ENCODE data around the gene EDN2.

The EDN2 gene

GRCh38 chr1:41435570-41436178, 48.8 kb downstream of the EDN2 start:
- DNase-seq = no peak

GRCh38 chr1:41434748-41435449, 49.6 kb downstream of the EDN2 start:
- no peak for DNase-seq

- DNase-seq = no peak
Observed at GRCh38 chr1:41434306-41434705, 50.2 kb downstream of the EDN2 start.

- no peak for DNase-seq
Observed at GRCh38 chr1:41433501-41433900, 51.0 kb downstream of the EDN2 start.

- DNase-seq = peak; percentile 54
Observed at GRCh38 chr1:41432481-41433280, 51.8 kb downstream of the EDN2 start.

GRCh38 chr1:41431490-41432350, 52.8 kb downstream of the EDN2 start:
- no peak for DNase-seq

- no peak for DNase-seq
Observed at GRCh38 chr1:41430582-41430981, 53.9 kb downstream of the EDN2 start.

- no peak for DNase-seq
Observed at GRCh38 chr1:41430069-41430468, 54.4 kb downstream of the EDN2 start.

GRCh38 chr1:41429641-41430035, 54.8 kb downstream of the EDN2 start:
- DNase-seq = no peak
